ENCODE data around the gene ATG16L1.
"Not testable (repeated sequence)": the region's sequence is repeated elsewhere in the genome, so short reads cannot be mapped to it uniquely, and the experiment has no call there.

Gene ATG16L1

DNA sequence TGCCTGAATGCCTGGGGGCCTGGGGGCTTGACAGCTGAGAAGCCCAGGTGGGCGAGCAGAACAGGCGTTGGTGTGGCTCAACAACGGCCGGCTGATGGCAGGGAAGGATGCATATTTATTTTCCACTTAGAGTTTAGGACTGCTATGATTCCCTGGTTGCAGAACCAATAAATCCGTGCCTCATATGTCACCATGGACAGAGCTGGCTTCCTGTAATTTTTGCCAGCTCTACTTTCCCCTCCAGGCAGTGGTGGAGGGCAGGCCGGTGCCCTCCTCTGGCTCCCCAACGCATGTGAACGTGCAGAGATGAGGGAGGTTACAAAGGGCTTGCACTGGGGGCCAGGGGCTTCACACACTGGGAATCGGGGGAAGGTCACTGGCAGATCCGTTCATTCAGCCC lies 74.3 kb downstream of the ATG16L1 start:
- Histone ChIP-seq H3K36me3 (ENCODE audit: insufficient read depth, low read depth, low read length) (no peaks in the 10 kb centered on the region), H3K9ac (ENCODE audit: low read depth, low read length) (no peak overlapping the region), H3K4me1 (ENCODE audit: insufficient read depth, low read length) (peaks cover 10% of the 10 kb centered on the region), H3K4me3 (ENCODE audit: low read length) (no peak overlapping the region), H3K9me3 (ENCODE audit: insufficient read depth, low read depth, low read length) (no peaks in the 10 kb centered on the region), H3K27ac (ENCODE audit: low read length) (no peak overlapping the region), H3K27me3 (ENCODE audit: insufficient read depth, low read length) (peaks cover 64% of the 10 kb centered on the region)

DNA sequence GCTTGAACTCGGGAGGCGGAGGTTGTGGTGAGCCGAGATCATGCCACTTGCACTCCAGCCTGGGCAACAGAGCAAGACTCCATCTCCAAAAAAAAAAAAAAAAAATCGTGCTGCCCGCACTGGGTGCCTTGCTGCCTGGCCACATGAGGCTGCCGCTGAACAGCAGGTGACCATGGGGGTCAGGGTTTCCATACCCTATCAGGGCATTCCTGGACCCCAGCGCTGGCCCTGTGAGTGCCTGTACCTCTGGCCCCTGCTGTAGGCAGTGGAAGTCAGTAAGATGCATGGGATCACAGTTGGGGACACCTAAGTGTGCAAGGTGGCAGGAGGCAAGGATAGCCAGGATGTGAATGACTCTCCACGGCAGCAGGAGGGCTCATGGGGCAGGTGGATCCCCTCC lies 75.0 kb downstream of the ATG16L1 start:
- Histone ChIP-seq H3K27ac (ENCODE audit: low read length) (no peak overlapping the region), H3K9me3 (ENCODE audit: insufficient read depth, low read depth, low read length) (no peaks in the 10 kb centered on the region), H3K4me3 (ENCODE audit: low read length) (no peak overlapping the region)

GRCh38 chr2:233328922-233329321 lies 77.4 kb downstream of the ATG16L1 start:
- no peak overlapping the region for H3K9ac ChIP-seq (ENCODE audit: low read depth, low read length)
- no peak overlapping the region for H3K4me3 ChIP-seq (ENCODE audit: low read length)
- H3K4me1 ChIP-seq (ENCODE audit: insufficient read depth, low read length): peaks cover 10% of the 10 kb centered on the region
- H3K36me3 ChIP-seq (ENCODE audit: insufficient read depth, low read depth, low read length): no peaks in the 10 kb centered on the region
- H3K9me3 ChIP-seq (ENCODE audit: insufficient read depth, low read depth, low read length): no peaks in the 10 kb centered on the region
- H3K27me3 ChIP-seq (ENCODE audit: insufficient read depth, low read length): peaks cover 86% of the 10 kb centered on the region
- no peak overlapping the region for H3K27ac ChIP-seq (ENCODE audit: low read length)

More for the DNA sequence above, 75.0 kb downstream of the ATG16L1 start:
- Histone ChIP-seq H3K27me3 (ENCODE audit: insufficient read depth, low read length) (peaks cover 68% of the 10 kb centered on the region), H3K9ac (ENCODE audit: low read depth, low read length) (no peak overlapping the region), H3K4me1 (ENCODE audit: insufficient read depth, low read length) (peaks cover 10% of the 10 kb centered on the region), H3K36me3 (ENCODE audit: insufficient read depth, low read depth, low read length) (no peaks in the 10 kb centered on the region)

DNA sequence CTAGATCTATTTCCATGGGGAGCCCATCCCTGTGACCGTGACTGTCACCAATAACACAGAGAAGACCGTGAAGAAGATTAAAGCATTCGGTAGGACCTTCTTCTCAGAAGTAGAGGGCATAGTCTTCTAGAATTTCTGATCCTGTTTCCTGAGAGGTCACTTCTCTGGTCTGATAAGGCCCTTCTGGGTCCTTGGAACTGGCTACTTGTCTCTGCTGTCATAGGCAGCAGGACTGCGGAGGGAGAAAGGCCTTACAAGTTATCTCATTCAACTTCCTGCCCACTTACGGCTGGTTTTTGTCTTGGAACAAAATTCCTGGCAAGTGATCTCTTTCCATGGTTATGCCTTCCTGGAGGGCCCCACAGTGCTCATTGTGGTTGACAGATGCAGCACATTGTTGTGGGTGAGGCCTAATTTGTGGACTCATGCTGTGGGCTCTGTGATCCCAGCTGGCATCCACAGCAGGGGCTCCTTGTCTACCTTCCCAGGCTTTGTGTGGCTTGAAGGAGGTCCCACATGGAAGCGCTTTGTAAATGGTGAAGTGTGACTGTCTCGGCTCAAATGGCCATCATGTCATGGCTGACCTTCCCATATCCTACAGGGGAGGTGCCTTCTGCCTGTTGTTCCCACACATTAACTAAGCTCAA lies 78.1 kb downstream of the ATG16L1 start:
- no peak overlapping the region for H3K9ac ChIP-seq (ENCODE audit: low read depth, low read length)
- H3K27me3 ChIP-seq (ENCODE audit: insufficient read depth, low read length): peaks cover 88% of the 10 kb centered on the region
- H3K36me3 ChIP-seq (ENCODE audit: insufficient read depth, low read depth, low read length): no peaks in the 10 kb centered on the region
- H3K4me3 ChIP-seq (ENCODE audit: low read length): no peak overlapping the region
- H3K27ac ChIP-seq (ENCODE audit: low read length): no peak overlapping the region
- H3K9me3 ChIP-seq (ENCODE audit: insufficient read depth, low read depth, low read length): no peaks in the 10 kb centered on the region
- peaks cover 10% of the 10 kb centered on the region for H3K4me1 ChIP-seq (ENCODE audit: insufficient read depth, low read length)

- peaks cover 94% of the 10 kb centered on the region for H3K27me3 ChIP-seq (ENCODE audit: insufficient read depth, low read length)
- H3K9me3 ChIP-seq (ENCODE audit: insufficient read depth, low read depth, low read length): no peaks in the 10 kb centered on the region
- peaks cover 10% of the 10 kb centered on the region for H3K4me1 ChIP-seq (ENCODE audit: insufficient read depth, low read length)
- H3K9ac ChIP-seq (ENCODE audit: low read depth, low read length): no peak overlapping the region
- H3K36me3 ChIP-seq (ENCODE audit: insufficient read depth, low read depth, low read length): no peaks in the 10 kb centered on the region
- no peak overlapping the region for H3K4me3 ChIP-seq (ENCODE audit: low read length)
- H3K27ac ChIP-seq (ENCODE audit: low read length): no peak overlapping the region
These were observed 80.1 kb downstream of the ATG16L1 start for GRCh38 chr2:233331536-233331935.

- Histone ChIP-seq H3K9ac (ENCODE audit: low read depth, low read length) (no peak overlapping the region), H3K27ac (ENCODE audit: low read length) (no peak overlapping the region), H3K4me3 (ENCODE audit: low read length) (no peak overlapping the region), H3K9me3 (ENCODE audit: insufficient read depth, low read depth, low read length) (no peaks in the 10 kb centered on the region), H3K4me1 (ENCODE audit: insufficient read depth, low read length) (peaks cover 10% of the 10 kb centered on the region), H3K27me3 (ENCODE audit: insufficient read depth, low read length) (peaks cover 89% of the 10 kb centered on the region), H3K36me3 (ENCODE audit: insufficient read depth, low read depth, low read length) (no peaks in the 10 kb centered on the region)
These were observed 80.7 kb downstream of the ATG16L1 start for GRCh38 chr2:233332125-233332524.

DNA sequence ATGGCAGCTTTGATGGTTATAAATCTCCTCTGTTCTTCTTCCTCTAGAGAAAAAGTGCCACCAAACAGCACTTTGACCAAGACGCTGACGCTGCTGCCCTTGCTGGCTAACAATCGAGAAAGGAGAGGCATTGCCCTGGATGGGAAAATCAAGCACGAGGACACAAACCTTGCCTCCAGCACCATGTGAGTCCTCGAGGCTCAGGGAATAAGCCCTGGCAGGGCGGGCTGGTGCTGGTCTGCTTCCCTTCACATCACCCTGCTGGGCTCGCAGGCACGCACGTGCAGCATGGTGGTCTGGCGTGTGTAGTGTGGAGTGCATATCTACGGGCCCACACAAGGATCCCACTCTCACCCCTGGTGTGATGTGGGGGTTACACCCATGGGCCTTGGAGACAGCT lies 83.4 kb downstream of the ATG16L1 start:
- Histone ChIP-seq H3K27me3 (ENCODE audit: insufficient read depth, low read length) (peaks cover 75% of the 10 kb centered on the region), H3K9ac (ENCODE audit: low read depth, low read length) (no peak overlapping the region), H3K36me3 (ENCODE audit: insufficient read depth, low read depth, low read length) (no peaks in the 10 kb centered on the region), H3K4me1 (ENCODE audit: insufficient read depth, low read length) (no peaks in the 10 kb centered on the region; the same call in 1 of the 2 replicates), H3K4me3 (ENCODE audit: low read length) (no peak overlapping the region), H3K9me3 (ENCODE audit: insufficient read depth, low read depth, low read length) (no peaks in the 10 kb centered on the region), H3K27ac (ENCODE audit: low read length) (no peak overlapping the region)

DNA sequence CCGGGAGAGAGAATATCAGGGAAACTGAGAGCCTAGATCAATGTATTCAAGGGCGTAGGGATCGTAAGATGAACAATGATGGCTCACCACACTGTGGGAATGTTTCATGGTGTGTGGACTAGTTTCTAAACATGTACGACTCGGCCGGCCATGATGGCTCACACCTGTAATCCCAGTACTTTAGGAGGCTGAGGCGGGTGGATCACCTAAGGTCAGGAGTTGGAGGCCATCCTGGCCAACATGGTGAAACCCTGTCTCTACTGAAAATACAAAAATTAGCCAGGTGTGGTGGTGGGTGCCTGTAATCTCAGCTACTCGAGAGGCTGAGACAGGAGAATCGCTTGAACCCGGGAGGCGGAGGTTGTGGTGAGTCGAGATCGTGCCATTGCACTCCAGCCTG lies 84.6 kb downstream of the ATG16L1 start:
- H3K9ac ChIP-seq (ENCODE audit: low read depth, low read length); H3K9me3 ChIP-seq (ENCODE audit: insufficient read depth, low read depth, low read length); H3K4me1 ChIP-seq (ENCODE audit: insufficient read depth, low read length); H3K27ac ChIP-seq (ENCODE audit: low read length); H3K4me3 ChIP-seq (ENCODE audit: low read length); H3K36me3 ChIP-seq (ENCODE audit: insufficient read depth, low read depth, low read length): not testable (repeated sequence)
- H3K27me3 ChIP-seq (ENCODE audit: insufficient read depth, low read length): peaks cover 64% of the 10 kb centered on the region

GRCh38 chr2:233336541-233336940 lies 85.1 kb downstream of the ATG16L1 start:
- Histone ChIP-seq H3K9me3 (ENCODE audit: insufficient read depth, low read depth, low read length) (peaks cover 5% of the 10 kb centered on the region), H3K4me1 (ENCODE audit: insufficient read depth, low read length) (no peaks in the 10 kb centered on the region), H3K4me3 (ENCODE audit: low read length) (no peak overlapping the region), H3K27ac (ENCODE audit: low read length) (no peak overlapping the region), H3K27me3 (ENCODE audit: insufficient read depth, low read length) (peaks cover 59% of the 10 kb centered on the region), H3K36me3 (ENCODE audit: insufficient read depth, low read depth, low read length) (no peaks in the 10 kb centered on the region), H3K9ac (ENCODE audit: low read depth, low read length) (no peak overlapping the region)

DNA sequence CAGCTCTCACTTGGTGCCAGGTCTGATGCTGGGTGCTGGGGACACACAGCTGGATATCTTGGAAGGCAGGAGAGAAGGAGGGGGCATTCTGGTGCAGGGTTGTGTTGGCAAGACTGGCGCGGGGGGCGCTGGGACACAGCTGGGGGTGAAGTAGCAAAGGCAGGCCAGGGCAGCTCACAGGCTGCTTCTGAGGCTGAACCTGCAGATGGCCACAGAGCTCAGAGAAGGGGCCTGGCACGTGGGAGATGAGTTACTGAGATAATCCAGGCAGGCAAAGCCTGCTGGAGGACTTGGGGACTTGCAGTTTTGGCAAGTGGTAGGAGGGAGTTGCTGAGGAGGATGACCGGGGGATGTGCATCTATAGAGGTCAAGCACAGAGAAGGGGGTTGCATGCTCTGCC lies 86.6 kb downstream of the ATG16L1 start:
- no peak overlapping the region for H3K27ac ChIP-seq (ENCODE audit: low read length)
- peaks cover 47% of the 10 kb centered on the region for H3K27me3 ChIP-seq (ENCODE audit: insufficient read depth, low read length)
- no peak overlapping the region for H3K4me3 ChIP-seq (ENCODE audit: low read length)
- no peak overlapping the region for H3K9ac ChIP-seq (ENCODE audit: low read depth, low read length)
- H3K9me3 ChIP-seq (ENCODE audit: insufficient read depth, low read depth, low read length): peaks cover 5% of the 10 kb centered on the region
- no peaks in the 10 kb centered on the region for H3K36me3 ChIP-seq (ENCODE audit: insufficient read depth, low read depth, low read length)
- no peaks in the 10 kb centered on the region for H3K4me1 ChIP-seq (ENCODE audit: insufficient read depth, low read length)

- H3K27me3 ChIP-seq (ENCODE audit: insufficient read depth, low read length): peaks cover 38% of the 10 kb centered on the region
- no peak overlapping the region for H3K27ac ChIP-seq (ENCODE audit: low read length)
- peaks cover 5% of the 10 kb centered on the region for H3K9me3 ChIP-seq (ENCODE audit: insufficient read depth, low read depth, low read length)
- H3K9ac ChIP-seq (ENCODE audit: low read depth, low read length): no peak overlapping the region
- no peak overlapping the region for H3K4me3 ChIP-seq (ENCODE audit: low read length)
- H3K4me1 ChIP-seq (ENCODE audit: insufficient read depth, low read length): no peaks in the 10 kb centered on the region
- no peaks in the 10 kb centered on the region for H3K36me3 ChIP-seq (ENCODE audit: insufficient read depth, low read depth, low read length)
These were observed 87.4 kb downstream of the ATG16L1 start for GRCh38 chr2:233338812-233339368.

DNA sequence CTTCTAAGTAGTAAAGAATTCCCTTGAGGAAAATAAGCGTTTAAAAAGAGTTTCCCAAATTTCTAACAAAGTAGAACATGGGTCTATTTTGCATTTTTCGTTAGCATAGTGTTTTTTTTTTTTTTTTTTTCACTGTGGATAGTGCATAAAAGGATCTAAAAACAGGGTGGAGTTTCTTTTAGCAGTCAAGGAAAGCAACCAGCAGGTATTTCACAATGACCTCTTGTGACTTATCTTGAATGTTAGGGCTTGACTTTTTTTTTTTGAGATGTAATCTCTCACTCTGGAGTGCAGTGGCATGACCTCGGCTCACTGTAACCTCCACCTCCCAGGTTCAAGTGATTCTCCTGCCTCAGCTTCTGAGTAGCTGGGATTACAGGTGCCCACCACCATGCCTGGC lies 88.0 kb downstream of the ATG16L1 start:
- Histone ChIP-seq H3K4me1 (ENCODE audit: insufficient read depth, low read length) (no peaks in the 10 kb centered on the region), H3K27me3 (ENCODE audit: insufficient read depth, low read length) (peaks cover 33% of the 10 kb centered on the region), H3K9me3 (ENCODE audit: insufficient read depth, low read depth, low read length) (peaks cover 5% of the 10 kb centered on the region), H3K27ac (ENCODE audit: low read length) (no peak overlapping the region), H3K9ac (ENCODE audit: low read depth, low read length) (no peak overlapping the region), H3K4me3 (ENCODE audit: low read length) (no peak overlapping the region), H3K36me3 (ENCODE audit: insufficient read depth, low read depth, low read length) (no peaks in the 10 kb centered on the region)
